Measurements from ENCODE around the gene FUZ.

DNA sequence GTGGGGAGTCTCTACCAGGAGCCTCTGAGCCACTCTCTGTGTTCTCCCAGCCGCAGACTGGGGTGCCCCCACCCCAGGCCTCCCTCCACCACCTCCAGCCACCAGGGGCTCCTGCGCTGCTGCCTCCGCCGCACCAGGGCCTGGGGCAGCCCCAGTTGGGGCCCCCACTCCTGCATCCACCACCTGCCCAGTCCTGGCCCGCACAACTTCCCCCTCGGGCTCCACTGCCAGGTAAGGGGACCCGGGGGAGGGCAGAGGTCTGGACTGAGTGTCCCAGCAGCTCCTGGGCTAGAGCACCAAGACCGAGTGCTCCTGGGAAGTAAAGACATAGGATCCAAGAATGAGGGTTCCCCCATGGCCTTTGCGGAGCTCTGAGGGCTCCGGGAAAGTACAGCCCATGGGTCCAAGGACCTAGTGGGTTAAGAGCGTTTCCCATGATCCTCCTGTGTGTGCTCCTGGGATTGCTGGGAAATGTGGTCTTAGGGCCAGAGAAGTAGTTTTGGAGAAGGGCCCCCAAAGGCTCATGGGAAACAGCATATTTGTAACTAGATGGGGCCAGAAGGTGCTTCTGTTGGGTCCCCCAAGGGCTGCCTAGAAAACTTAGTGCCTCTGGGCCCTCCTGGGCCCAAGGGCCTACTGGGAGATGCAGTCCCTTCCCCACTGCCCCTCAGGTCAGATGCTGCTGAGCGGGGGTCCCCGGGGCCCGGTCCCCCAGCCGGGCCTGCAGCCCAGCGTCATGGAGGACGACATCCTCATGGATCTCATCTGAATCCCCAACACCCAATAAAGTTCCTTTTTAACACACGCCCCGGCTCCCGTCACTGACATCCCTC, 23.3 kb upstream of the FUZ start:
- TF ChIP-seq, protein P1, sequence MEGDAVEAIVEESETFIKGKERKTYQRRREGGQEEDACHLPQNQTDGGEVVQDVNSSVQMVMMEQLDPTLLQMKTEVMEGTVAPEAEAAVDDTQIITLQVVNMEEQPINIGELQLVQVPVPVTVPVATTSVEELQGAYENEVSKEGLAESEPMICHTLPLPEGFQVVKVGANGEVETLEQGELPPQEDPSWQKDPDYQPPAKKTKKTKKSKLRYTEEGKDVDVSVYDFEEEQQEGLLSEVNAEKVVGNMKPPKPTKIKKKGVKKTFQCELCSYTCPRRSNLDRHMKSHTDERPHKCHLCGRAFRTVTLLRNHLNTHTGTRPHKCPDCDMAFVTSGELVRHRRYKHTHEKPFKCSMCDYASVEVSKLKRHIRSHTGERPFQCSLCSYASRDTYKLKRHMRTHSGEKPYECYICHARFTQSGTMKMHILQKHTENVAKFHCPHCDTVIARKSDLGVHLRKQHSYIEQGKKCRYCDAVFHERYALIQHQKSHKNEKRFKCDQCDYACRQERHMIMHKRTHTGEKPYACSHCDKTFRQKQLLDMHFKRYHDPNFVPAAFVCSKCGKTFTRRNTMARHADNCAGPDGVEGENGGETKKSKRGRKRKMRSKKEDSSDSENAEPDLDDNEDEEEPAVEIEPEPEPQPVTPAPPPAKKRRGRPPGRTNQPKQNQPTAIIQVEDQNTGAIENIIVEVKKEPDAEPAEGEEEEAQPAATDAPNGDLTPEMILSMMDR (conservative IDR thresholded peaks at IDR 0.05): no peak
- no peak for TF ChIP-seq ZFX (IDR thresholded peaks at IDR 0.05)

Measured in C4-2B (cell line).